NCI-H128 (cell line): ENCODE data around the gene DBF4B.
A peak's percentile ranks its signal among the peaks of the same experiment; 100 is the strongest.

Experiments
- DNase-seq: peaks from one replicate; lab custom pipeline; 2025; ENCODE audit not compliant: unreplicated experiment; lab: John Stamatoyannopoulos, UW

The DBF4B gene

GRCh38 chr17:44776628-44777393 lies 68.3 kb downstream of the DBF4B start:
- DNase-seq, result no peak

DNA sequence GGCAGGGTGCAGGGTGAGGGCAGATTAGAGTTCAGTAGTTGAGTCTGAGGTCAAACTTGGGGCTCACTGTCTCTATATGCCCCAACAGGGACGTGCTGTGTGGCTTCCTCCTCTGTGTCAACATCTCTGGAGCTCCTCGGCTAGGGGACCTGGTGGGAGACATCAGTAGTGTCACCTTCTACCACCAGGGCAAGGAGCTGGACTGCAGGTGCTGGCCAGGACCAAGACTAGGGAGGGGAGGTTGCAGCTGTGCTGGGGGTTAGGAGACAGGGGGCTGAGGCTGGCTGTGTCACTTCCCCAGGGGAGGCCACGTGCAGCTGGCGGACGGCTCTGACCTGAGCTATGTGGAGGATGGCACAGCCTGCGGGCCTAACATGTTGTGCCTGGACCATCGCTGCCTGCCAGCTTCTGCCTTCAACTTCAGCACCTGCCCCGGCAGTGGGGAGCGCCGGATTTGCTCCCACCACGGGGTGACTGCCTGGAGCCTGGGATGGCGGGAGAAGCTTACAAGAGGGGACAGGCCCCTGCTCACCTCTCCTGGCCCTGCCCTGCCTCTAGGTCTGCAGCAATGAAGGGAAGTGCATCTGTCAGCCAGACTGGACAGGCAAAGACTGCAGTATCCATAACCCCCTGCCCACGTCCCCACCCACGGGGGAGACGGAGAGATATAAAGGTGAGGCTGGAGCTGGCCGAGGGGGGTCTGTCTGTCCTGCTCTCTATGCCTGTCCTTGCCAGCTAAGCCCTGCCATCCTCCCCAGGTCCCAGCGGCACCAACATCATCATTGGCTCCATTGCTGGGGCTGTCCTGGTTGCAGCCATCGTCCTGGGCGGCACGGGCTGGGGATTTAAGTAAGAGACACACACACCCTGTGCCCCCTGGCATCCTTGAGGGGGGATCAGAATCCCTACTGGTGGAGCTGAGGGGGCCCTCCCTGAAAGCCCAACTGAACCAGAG lies 69.2 kb downstream of the DBF4B start:
- no peak for DNase-seq

DNA sequence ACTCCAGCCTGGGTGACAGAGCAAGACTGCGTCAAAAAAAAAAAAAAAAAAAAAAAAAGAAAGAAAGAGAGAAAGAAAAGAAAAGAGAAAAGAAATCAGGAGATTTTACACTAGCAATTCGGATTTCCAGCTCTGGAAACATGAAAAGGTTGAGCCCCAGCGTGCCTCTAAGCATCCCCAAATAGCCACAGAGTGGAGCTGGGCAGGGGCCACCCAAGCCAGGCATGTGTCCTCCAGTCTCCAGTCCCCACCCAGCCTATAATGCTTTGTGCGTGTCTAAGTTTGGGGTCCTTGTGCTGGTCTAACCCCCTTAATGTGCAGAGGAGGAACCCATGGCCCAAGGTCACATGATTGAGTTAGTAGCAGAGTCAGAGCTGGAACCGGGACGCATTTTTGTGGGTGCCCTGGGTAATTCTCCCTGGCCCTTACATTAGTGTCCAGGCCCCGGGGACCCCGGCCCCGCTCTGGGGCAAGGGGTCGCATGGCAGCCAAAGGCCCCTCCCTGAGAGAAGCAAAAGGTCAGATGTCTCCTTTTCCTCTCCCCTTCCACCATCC lies 70.3 kb downstream of the DBF4B start:
- no peak for DNase-seq

DNA sequence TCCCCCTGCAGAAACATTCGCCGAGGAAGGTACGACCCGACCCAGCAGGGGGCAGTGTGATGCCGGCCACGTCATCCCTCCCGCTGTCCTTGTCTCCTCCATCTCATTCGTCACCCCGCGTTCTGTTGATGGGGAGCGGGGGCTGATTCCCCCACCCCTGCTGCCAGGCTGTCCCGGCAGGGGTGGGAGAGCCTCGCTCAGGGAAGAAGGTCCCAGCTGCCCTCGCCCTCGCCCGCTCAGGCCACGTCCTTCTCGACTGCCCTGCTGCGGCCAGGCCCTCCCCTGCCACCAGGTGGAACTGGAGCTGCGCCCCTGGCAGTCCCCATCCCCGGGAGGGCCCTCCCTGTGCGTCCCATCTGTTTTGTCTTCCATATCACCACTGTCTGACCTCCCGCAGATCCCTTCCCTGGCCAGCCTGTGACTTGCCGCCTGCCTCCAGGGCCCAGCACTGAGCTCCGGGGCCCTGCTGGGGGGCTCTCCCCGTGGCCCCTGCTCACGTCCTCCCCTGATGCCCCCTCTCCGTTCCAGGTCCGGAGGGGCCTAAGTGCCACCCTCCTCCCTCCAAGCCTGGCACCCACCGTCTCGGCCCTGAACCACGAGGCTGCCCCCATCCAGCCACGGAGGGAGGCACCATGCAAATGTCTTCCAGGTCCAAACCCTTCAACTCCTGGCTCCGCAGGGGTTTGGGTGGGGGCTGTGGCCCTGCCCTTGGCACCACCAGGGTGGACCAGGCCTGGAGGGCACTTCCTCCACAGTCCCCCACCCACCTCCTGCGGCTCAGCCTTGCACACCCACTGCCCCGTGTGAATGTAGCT lies 71.0 kb downstream of the DBF4B start:
- DNase-seq, result peak; percentile 17

DNA sequence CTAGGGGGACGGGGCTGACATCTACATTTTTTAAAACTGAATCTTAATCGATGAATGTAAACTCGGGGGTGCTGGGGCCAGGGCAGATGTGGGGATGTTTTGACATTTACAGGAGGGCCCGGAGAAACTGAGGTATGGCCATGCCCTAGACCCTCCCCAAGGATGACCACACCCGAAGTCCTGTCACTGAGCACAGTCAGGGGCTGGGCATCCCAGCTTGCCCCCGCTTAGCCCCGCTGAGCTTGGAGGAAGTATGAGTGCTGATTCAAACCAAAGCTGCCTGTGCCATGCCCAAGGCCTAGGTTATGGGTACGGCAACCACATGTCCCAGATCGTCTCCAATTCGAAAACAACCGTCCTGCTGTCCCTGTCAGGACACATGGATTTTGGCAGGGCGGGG lies 71.7 kb downstream of the DBF4B start:
- DNase-seq, result no peak

- DNase-seq, result no peak
Measured at GRCh38 chr17:44780845-44781480, 72.5 kb downstream of the DBF4B start.

GRCh38 chr17:44781551-44782325 lies 73.3 kb downstream of the DBF4B start:
- no peak for DNase-seq

- DNase-seq, result no peak
Measured at GRCh38 chr17:44782326-44782850, 73.9 kb downstream of the DBF4B start.

DNA sequence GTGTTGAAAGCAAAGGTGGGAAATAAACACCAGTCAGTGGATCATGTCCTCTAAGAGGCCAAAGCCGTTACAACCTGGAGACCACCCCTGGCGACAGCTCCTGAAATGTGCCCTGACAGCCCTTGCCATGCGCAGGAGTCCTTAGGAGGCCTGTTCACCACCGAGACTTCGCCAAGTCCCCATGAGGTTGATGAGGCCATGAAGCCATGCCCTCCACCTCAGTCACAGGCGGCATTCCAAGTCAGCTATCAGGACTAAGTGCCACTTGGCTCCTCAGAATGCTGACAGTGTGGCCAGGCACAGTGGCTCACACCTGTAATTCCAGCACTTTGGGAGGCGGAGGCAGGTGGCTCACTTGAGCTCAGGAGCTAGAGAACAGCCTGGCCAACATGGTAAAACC lies 77.5 kb downstream of the DBF4B start:
- DNase-seq, result no peak

- DNase-seq, result no peak
Measured at GRCh38 chr17:44786551-44787081, 78.2 kb downstream of the DBF4B start.

DNA sequence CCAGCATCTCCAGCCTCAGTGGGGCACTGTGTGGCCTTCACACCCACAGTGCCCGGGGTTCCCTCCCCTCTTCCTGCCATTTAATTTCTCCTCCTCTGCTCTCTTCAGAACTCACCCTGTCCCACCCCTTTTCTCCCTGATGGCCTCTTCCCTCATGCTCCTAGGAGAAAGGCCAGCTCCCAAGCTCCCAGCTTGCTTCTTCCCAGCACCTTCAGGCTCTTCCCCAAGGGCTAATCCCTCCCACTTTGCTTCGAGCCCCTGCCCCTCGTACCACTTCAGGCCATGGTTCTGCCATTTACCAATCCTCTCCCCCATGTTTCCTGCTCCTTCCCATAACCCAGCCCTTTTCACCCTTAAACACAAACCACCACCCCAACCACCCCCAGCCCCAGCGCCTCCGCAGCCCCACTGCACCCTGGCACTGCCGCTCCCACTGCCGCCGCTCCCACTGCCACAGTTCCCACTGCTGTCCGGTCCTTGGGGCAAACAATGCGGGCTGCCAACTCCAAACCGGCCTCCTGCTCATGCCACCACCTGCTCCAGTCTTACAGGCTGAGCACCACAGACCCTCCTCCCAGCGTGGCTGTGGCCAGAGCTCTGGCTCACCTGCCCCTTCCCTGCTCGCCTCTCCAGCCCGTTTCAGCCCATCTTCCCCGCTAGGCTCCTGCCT lies 78.9 kb downstream of the DBF4B start:
- DNase-seq, result no peak

GRCh38 chr17:44788139-44788538 lies 79.7 kb downstream of the DBF4B start:
- DNase-seq, result no peak

- DNase-seq, result no peak
Measured at GRCh38 chr17:44792276-44792675, 83.8 kb downstream of the DBF4B start.

DNA sequence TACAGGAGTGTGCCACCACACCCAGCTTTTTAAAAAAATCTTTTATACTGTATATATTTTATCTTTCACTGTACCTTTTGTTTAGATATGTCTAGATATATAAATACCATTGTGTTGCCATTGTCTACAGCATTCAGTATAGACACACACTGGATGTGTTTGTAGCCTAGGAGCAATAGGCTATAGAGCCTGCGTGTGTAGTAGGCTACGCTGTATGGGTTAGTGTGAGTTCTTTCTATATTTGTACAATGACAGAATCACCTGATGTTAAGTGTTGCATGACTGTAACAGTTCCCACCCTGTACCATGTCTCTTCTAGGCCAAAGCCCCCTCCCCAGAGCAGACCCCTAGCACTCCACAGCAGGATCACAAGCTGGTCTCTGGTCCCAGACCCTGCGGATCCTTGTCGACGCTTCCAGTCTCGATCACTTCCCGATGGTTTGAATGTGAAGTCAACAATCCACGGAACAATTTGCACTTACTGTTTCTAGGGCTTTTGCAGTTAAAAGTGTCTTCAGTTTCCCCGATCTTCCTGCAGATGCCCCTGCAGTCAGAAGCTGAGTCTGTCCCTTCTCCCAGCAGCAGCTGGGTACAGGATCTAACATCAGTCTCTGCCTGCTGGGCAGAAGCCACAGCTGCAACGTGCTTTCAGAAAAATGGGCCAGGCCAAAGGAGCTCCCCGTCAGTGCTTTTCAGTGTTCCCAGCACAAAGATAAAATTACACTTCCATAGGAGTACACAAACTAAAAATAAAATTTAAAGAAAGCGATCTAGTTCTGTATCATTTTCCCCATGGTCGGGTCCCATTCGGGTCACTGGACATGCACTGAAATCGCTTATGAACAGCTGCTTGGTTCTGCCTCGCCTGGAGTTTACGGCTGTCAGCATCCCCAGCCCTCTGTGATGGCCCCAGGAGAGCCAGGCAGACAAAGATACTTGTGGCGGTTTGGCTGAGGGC lies 85.7 kb downstream of the DBF4B start:
- no peak for DNase-seq

GRCh38 chr17:44794851-44795413 lies 86.5 kb downstream of the DBF4B start:
- no peak for DNase-seq

DNA sequence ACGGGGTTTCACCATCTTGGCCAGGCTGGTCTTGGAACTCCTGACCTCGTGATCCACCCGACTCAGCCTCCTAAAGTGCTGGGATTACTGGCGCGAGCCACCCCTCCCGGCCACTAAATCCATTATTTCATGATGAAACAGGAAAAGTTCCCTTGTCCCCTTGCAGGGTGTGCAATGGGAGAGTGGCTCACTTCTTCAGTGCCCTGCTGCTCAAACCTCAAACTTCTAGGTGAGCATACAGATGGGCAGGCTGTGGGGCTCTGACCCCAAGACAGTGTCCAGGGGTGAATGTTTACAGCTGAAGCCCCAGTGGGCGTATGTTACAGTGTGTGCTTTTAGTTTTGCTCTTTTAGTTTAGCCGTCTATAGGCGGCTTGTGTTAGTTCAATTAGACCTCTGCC lies 87.0 kb downstream of the DBF4B start:
- DNase-seq, result no peak

DNA sequence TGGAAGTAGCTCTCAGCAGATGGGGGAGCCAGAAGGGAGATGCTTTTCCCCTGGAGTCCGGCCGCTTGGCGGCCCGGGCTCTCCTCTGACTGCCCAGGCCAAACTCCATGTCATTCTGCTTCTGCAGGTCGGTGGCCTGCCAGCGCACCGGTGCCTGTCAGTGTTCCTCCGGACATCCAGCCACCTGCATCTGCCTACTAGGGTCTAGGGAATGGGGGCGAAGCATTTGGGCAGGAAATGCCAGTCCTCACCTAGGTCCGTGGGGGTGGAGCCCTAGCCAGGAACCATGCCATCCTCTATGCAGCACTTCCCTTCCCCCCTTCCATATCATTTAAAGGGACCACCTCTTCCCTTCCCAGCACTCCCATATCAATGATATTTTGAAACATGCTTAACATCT lies 87.5 kb downstream of the DBF4B start:
- no peak for DNase-seq
